ENCODE results near the gene TFCP2L1. TPM values are rescaled to one million over a fixed set of nuclear protein-coding genes. Genes with fewer than 3 reads are reported as not detected.

Gene TFCP2L1
- total RNA-seq, 1 donor from 2014 or later = not detected

- no peak for DNase-seq (ENCODE audit: low read depth in 2 of 2)
Observed at GRCh38 chr2:121177896-121178295, 107.1 kb downstream of the TFCP2L1 start.

- no peak for DNase-seq (ENCODE audit: low read depth in 2 of 2)
Observed at GRCh38 chr2:121175326-121175725, 109.7 kb downstream of the TFCP2L1 start.

GRCh38 chr2:121173806-121174205 lies 111.2 kb downstream of the TFCP2L1 start:
- no peak for DNase-seq (ENCODE audit: low read depth in 2 of 2)

- DNase-seq (ENCODE audit: low read depth in 2 of 2) = no peak
Observed at GRCh38 chr2:121173112-121173511, 111.9 kb downstream of the TFCP2L1 start.

GRCh38 chr2:121172456-121172855 lies 112.5 kb downstream of the TFCP2L1 start:
- no peak for DNase-seq (ENCODE audit: low read depth in 2 of 2)

GRCh38 chr2:121171625-121172119 lies 113.3 kb downstream of the TFCP2L1 start:
- DNase-seq (ENCODE audit: low read depth in 2 of 2) = no peak

GRCh38 chr2:121170577-121170976 lies 114.4 kb downstream of the TFCP2L1 start:
- DNase-seq (ENCODE audit: low read depth in 2 of 2) = no peak

GRCh38 chr2:121167411-121167810 lies 117.6 kb downstream of the TFCP2L1 start:
- no peak for DNase-seq (ENCODE audit: low read depth in 2 of 2)

Other genes starting within 250 kb of the TFCP2L1 start
- gene RNU4ATAC, start 245.7 kb upstream of the TFCP2L1 start, total RNA-seq = under 0.01 TPM in 2 replicates